Fibroblast of the aortic adventitia (primary cell): ENCODE results near the gene USH1G. TPM values are rescaled to one million over a fixed set of nuclear protein-coding genes. Genes with fewer than 3 reads are reported as not detected.

ENCODE experiments used
- DNase-seq: peaks from one replicate; pipeline ENCODE4 v3.0.0-alpha.2; 2010; ENCODE audit warnings: low read depth
- H3K4me3 ChIP-seq: 2 replicates; pipeline ENCODE4 v1.5.1; 2011; ENCODE audit warnings: low read depth, mild to moderate bottlenecking, control low read depth, low read length, moderate library complexity
- total RNA-seq: library from RNA; depleted of rRNA; stranded (reverse); fragments of >200 nt; gene quantifications from 2 replicates; pipeline ENCODE4 v1.2.3, GENCODE V29; 2012; ENCODE audit warnings: low replicate concordance
- TF ChIP-seq, protein P1 (sequence below): IDR thresholded peaks from 2 replicates; pipeline ENCODE4 v1.5.1; 2011; ENCODE audit warnings: mild to moderate bottlenecking, low read length, control low read depth, inconsistent platforms; ENCODE audit not compliant: insufficient read depth

Gene USH1G
- total RNA-seq, 1 donor: not detected

- H3K4me3 ChIP-seq: no peak overlapping the region
- TF ChIP-seq, protein P1, sequence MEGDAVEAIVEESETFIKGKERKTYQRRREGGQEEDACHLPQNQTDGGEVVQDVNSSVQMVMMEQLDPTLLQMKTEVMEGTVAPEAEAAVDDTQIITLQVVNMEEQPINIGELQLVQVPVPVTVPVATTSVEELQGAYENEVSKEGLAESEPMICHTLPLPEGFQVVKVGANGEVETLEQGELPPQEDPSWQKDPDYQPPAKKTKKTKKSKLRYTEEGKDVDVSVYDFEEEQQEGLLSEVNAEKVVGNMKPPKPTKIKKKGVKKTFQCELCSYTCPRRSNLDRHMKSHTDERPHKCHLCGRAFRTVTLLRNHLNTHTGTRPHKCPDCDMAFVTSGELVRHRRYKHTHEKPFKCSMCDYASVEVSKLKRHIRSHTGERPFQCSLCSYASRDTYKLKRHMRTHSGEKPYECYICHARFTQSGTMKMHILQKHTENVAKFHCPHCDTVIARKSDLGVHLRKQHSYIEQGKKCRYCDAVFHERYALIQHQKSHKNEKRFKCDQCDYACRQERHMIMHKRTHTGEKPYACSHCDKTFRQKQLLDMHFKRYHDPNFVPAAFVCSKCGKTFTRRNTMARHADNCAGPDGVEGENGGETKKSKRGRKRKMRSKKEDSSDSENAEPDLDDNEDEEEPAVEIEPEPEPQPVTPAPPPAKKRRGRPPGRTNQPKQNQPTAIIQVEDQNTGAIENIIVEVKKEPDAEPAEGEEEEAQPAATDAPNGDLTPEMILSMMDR: no peak
- DNase-seq: no peak
Observed at GRCh38 chr17:74938194-74938950, 15.3 kb upstream of the USH1G start.

- DNase-seq: no peak
- no peak overlapping the region for H3K4me3 ChIP-seq
- TF ChIP-seq, protein P1: no peak
Observed at GRCh38 chr17:74937064-74938051, 14.3 kb upstream of the USH1G start.

- DNase-seq: no peak
- H3K4me3 ChIP-seq: no peak overlapping the region
- TF ChIP-seq, protein P1: no peak
Observed at GRCh38 chr17:74936470-74936799, 13.4 kb upstream of the USH1G start.

DNA sequence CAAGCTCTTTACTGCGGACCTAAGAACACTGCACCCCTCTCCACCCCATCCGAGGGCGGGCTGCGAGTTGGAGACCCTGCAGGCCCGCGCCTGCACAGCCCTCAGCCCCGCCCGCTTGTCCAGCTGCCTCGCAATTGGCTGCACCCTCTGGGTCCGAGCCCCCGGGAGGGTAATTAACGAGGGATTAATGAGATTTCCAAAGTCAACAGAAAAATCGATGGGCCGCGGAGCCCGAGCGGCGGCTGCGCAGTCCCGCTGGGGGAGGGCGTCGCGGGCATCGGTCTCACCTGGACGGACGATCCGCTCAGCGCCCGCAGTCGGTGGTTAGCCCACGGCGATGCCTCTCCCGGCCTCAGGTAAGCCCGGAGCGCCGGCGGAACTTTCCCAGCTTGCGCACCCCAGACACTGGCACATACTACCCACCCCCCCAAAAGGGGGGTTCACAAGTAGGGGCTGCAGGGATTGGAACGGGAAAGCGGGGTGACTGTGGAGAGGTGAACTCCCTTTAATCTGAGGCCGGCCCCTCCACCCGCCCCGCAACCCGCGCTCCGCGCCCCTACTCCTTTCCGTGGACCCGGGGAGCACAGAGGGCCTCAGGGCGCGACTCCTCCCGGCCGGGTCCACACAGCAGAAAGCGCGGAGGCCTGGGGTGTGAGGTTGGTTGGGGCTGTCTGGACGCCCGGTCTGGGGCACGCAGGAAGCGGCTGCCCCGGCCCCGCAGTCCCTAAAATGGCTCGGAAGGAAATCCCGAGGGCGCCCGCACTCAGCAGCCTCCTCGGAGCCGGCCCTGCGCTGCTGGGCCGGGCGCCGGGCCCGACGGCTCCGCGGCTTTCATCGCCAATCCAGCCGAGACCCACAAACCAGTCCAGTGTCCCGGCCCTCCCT lies 12.8 kb upstream of the USH1G start, which contains the start of gene OTOP3:
OTOP3 (plus strand) TSS at position 314 of the 885 bp plus-strand sequence; CDS start at position 338, 24 bp downstream.
- no peak for DNase-seq
- H3K4me3 ChIP-seq: no peak within 1 kb of the TSS
- TF ChIP-seq, protein P1: no peak

GRCh38 chr17:74935048-74935447 lies 12.0 kb upstream of the USH1G start:
- no peak for DNase-seq
- TF ChIP-seq, protein P1: no peak
- H3K4me3 ChIP-seq: no peak overlapping the region

DNA sequence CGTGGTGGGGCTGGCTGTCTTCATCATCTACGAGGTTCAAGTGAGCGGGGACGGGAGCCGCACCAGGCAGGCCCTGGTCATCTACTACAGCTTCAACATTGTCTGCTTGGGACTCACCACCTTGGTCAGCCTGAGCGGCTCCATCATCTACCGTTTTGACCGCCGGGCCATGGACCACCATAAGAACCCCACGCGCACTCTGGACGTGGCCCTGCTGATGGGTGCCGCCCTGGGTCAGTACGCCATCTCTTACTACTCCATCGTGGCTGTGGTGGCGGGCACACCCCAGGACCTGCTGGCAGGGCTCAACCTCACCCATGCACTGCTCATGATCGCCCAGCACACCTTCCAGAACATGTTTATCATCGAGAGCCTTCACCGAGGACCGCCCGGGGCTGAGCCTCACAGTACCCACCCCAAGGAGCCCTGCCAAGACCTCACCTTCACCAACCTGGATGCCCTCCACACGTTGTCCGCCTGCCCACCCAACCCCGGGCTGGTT lies 7.5 kb upstream of the USH1G start:
- H3K4me3 ChIP-seq: no peak overlapping the region
- DNase-seq: no peak
- TF ChIP-seq, protein P1: no peak
